ENCODE results near the gene GJB3.

GJB3 gene

GRCh38 chr1:34749992-34750391 is 31.0 kb upstream of the GJB3 start:
- Histone ChIP-seq H3K79me2 (ENCODE audit: low read length) (no peaks in the 10 kb centered on the region), H3K4me3 (ENCODE audit: low read length) (no peak overlapping the region), H3K9ac (ENCODE audit: low read length) (no peak overlapping the region), H3K27ac (ENCODE audit: low read length) (no peak overlapping the region), H3K27me3 (ENCODE audit: low read depth, low read length) (no peaks in the 10 kb centered on the region), H3K36me3 (replicated peaks; ENCODE audit: low read depth, low read length) (no peaks in the 10 kb centered on the region), H2AFZ (ENCODE audit: low read depth, low read length) (no peak overlapping the region), H3K4me1 (ENCODE audit: low read length) (no peaks in the 10 kb centered on the region), H3K9me3 (ENCODE audit: insufficient read depth, low read length) (no peaks in the 10 kb centered on the region), H4K20me1 (ENCODE audit: insufficient read depth, low read length) (no peaks in the 10 kb centered on the region), H3K4me2 (ENCODE audit: low read length) (no peak overlapping the region)
- TF ChIP-seq EZH2phosphoT487 (IDR thresholded peaks at IDR 0.05; ENCODE audit: low read depth), result no peak
- TF ChIP-seq, protein P1, sequence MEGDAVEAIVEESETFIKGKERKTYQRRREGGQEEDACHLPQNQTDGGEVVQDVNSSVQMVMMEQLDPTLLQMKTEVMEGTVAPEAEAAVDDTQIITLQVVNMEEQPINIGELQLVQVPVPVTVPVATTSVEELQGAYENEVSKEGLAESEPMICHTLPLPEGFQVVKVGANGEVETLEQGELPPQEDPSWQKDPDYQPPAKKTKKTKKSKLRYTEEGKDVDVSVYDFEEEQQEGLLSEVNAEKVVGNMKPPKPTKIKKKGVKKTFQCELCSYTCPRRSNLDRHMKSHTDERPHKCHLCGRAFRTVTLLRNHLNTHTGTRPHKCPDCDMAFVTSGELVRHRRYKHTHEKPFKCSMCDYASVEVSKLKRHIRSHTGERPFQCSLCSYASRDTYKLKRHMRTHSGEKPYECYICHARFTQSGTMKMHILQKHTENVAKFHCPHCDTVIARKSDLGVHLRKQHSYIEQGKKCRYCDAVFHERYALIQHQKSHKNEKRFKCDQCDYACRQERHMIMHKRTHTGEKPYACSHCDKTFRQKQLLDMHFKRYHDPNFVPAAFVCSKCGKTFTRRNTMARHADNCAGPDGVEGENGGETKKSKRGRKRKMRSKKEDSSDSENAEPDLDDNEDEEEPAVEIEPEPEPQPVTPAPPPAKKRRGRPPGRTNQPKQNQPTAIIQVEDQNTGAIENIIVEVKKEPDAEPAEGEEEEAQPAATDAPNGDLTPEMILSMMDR (IDR thresholded peaks at IDR 0.05; ENCODE audit: low read depth, low read length), result no peak

- H3K79me2 ChIP-seq (ENCODE audit: low read length), result no peaks in the 10 kb centered on the region
- no peak for TF ChIP-seq EZH2phosphoT487 (IDR thresholded peaks at IDR 0.05; ENCODE audit: low read depth)
- TF ChIP-seq, protein P1 (IDR thresholded peaks at IDR 0.05; ENCODE audit: low read depth, low read length), result no peak
- H3K27ac ChIP-seq (ENCODE audit: low read length), result no peak overlapping the region
- no peak overlapping the region for H3K4me2 ChIP-seq (ENCODE audit: low read length)
- no peaks in the 10 kb centered on the region for H3K27me3 ChIP-seq (ENCODE audit: low read depth, low read length)
- no peaks in the 10 kb centered on the region for H3K36me3 ChIP-seq (replicated peaks; ENCODE audit: low read depth, low read length)
- no peak overlapping the region for H3K4me3 ChIP-seq (ENCODE audit: low read length)
- no peak overlapping the region for H2AFZ ChIP-seq (ENCODE audit: low read depth, low read length)
- no peak overlapping the region for H3K9ac ChIP-seq (ENCODE audit: low read length)
- no peaks in the 10 kb centered on the region for H4K20me1 ChIP-seq (ENCODE audit: insufficient read depth, low read length)
- H3K4me1 ChIP-seq (ENCODE audit: low read length), result no peaks in the 10 kb centered on the region
- H3K9me3 ChIP-seq (ENCODE audit: insufficient read depth, low read length), result no peaks in the 10 kb centered on the region
These were observed 30.4 kb upstream of the GJB3 start for GRCh38 chr1:34750610-34751009.

GRCh38 chr1:34753163-34753562 is 27.9 kb upstream of the GJB3 start:
- Histone ChIP-seq H3K9ac (ENCODE audit: low read length) (no peak overlapping the region), H3K27ac (ENCODE audit: low read length) (no peak overlapping the region), H3K4me1 (ENCODE audit: low read length) (no peaks in the 10 kb centered on the region), H4K20me1 (ENCODE audit: insufficient read depth, low read length) (no peaks in the 10 kb centered on the region), H2AFZ (ENCODE audit: low read depth, low read length) (no peak overlapping the region), H3K9me3 (ENCODE audit: insufficient read depth, low read length) (no peaks in the 10 kb centered on the region), H3K79me2 (ENCODE audit: low read length) (no peaks in the 10 kb centered on the region), H3K36me3 (replicated peaks; ENCODE audit: low read depth, low read length) (no peaks in the 10 kb centered on the region), H3K4me2 (ENCODE audit: low read length) (no peak overlapping the region), H3K27me3 (ENCODE audit: low read depth, low read length) (no peaks in the 10 kb centered on the region), H3K4me3 (ENCODE audit: low read length) (no peak overlapping the region)
- TF ChIP-seq, protein P1 (IDR thresholded peaks at IDR 0.05; ENCODE audit: low read depth, low read length), result no peak
- TF ChIP-seq EZH2phosphoT487 (IDR thresholded peaks at IDR 0.05; ENCODE audit: low read depth), result no peak

GRCh38 chr1:34754964-34755637 is 25.9 kb upstream of the GJB3 start, which contains the start of gene GJB5:
GJB5 (plus strand) TSS chr1:34755047; CDS start chr1:34757331, 2,284 bp downstream.
- TF ChIP-seq, protein P1 (IDR thresholded peaks at IDR 0.05; ENCODE audit: low read depth, low read length), result no peak
- no peak for TF ChIP-seq EZH2phosphoT487 (IDR thresholded peaks at IDR 0.05; ENCODE audit: low read depth)
- no peak within 1 kb of the TSS for H3K9ac ChIP-seq (ENCODE audit: low read length)
- H3K4me2 ChIP-seq (ENCODE audit: low read length), result no peak within 1 kb of the TSS
- H3K79me2 ChIP-seq (ENCODE audit: low read length), result no peaks in the 10 kb centered on the region
- H3K4me1 ChIP-seq (ENCODE audit: low read length), result no peaks in the 10 kb centered on the region
- H3K36me3 ChIP-seq (replicated peaks; ENCODE audit: low read depth, low read length), result no peaks in the 10 kb centered on the region
- no peak within 1 kb of the TSS for H2AFZ ChIP-seq (ENCODE audit: low read depth, low read length)
- H3K4me3 ChIP-seq (ENCODE audit: low read length), result no peak within 1 kb of the TSS
- H3K9me3 ChIP-seq (ENCODE audit: insufficient read depth, low read length), result no peaks in the 10 kb centered on the region
- H3K27ac ChIP-seq (ENCODE audit: low read length), result no peak within 1 kb of the TSS
- no peaks in the 10 kb centered on the region for H4K20me1 ChIP-seq (ENCODE audit: insufficient read depth, low read length)
- no peaks in the 10 kb centered on the region for H3K27me3 ChIP-seq (ENCODE audit: low read depth, low read length)
